ENCODE measurements around the gene NCOR2. TPM values are rescaled to one million over a fixed set of nuclear protein-coding genes. Genes with fewer than 3 reads are reported as not detected.

NCOR2 gene
- total and polyA plus RNA-seq, 2 of the 4 experiments (the other 2 are of a cell fraction), result 12.9 to 40.8 TPM

GRCh38 chr12:124549629-124550028 lies 17.8 kb downstream of the NCOR2 start:
- H4K91ac ChIP-seq (ENCODE audit: insufficient read depth, low read depth, low read length), result no peak overlapping the region
- H2AFZ ChIP-seq (replicated peaks; ENCODE audit: low read length, poor library complexity), result no peak overlapping the region
- peaks cover 98% of the 10 kb centered on the region for H4K20me1 ChIP-seq (ENCODE audit: insufficient read depth, low read length)
- H3K56ac ChIP-seq (ENCODE audit: extremely low read depth, insufficient read depth, low read length), result no peak overlapping the region
- peak overlapping the region; percentile 78; the same call in 1 of the 2 replicates for H2AK5ac ChIP-seq (ENCODE audit: low read depth, low read length)
- H2BK15ac ChIP-seq (ENCODE audit: low read depth, low read length), result no peak overlapping the region
- no peak overlapping the region for H4K5ac ChIP-seq (ENCODE audit: low read depth, low read length)
- H2AK9ac ChIP-seq (replicated peaks; ENCODE audit: low read depth, low read length, poor library complexity), result peak overlapping the region; percentile 71
- H3K4me3 ChIP-seq (ENCODE audit: insufficient read depth, low read depth, low read length), result no peak overlapping the region
- peak overlapping the region in 1 of 2 experiments; percentile 6; a peak in 1 of 4 replicates for H4K8ac ChIP-seq (ENCODE audit: low read depth in 2 of 2, low read length in 2 of 2)
- H3K9me3 ChIP-seq (ENCODE audit: control insufficient read depth, insufficient read depth, low read length), result no peaks in the 10 kb centered on the region
- H3K36me3 ChIP-seq (ENCODE audit: control insufficient read depth, insufficient read depth, low read length), result no peaks in the 10 kb centered on the region
- no peak overlapping the region; the same call in 1 of the 2 replicates for H2BK20ac ChIP-seq (ENCODE audit: low read depth, low read length)
- H3K4ac ChIP-seq (ENCODE audit: low read depth, low read length), result peak overlapping the region; percentile 26
- DNase-seq, result no peak
- peaks cover 10% of the 10 kb centered on the region; the same call in 1 of the 2 replicates for H3K9me1 ChIP-seq (ENCODE audit: insufficient read depth, low read length)
- ChIA-PET CTCF (interaction anchor here (0.6 kb wide), 1 partner anchor 76 kb away, joined by 3 read pairs; no protein-coding TSS in a partner anchor), POLR2A (ENCODE audit: unreplicated experiment) (no interaction called here)
- no peak overlapping the region for H3K18ac ChIP-seq (ENCODE audit: low read depth, low read length)
- 0 out of 2 replicates have a peak overlapping the region, but pooled peaks have one; percentile 11 for H3K14ac ChIP-seq (replicated peaks; ENCODE audit: low read depth, low read length)
- H2BK5ac ChIP-seq (ENCODE audit: low read depth, low read length, poor library complexity, severe bottlenecking), result no peak overlapping the region
- no CpG with 5 or more reads among the region's 17 CpGs for WGBS, 2 experiments (ENCODE audit: extremely low coverage in 2 of 2, insufficient read length in 1 of 2)
- ATAC-seq (ENCODE audit: low read depth), result no peak
- H2BK120ac ChIP-seq (ENCODE audit: low read depth, low read length), result no peak overlapping the region
- H3K27me3 ChIP-seq (ENCODE audit: control insufficient read depth, insufficient read depth, low read length), result no peaks in the 10 kb centered on the region
- H3K23ac ChIP-seq (ENCODE audit: low read depth, low read length), result 0 out of 2 replicates have a peak overlapping the region, but pooled peaks have one; percentile 10
- peak; percentile 46; the same call in 1 of the 2 replicates for TF ChIP-seq BHLHE40 (IDR thresholded peaks at IDR 0.05; ENCODE audit: low read depth, low read length)
- no peak for TF ChIP-seq SMC3 (IDR thresholded peaks at IDR 0.05; ENCODE audit: low read depth, low read length)
- dilution Hi-C loops (cut with HindIII; ENCODE audit: low sequenced_read_pairs, unreplicated experiment) (no loop called here), in situ Hi-C loops (cut with MboI; ENCODE audit: low sequenced_read_pairs) (no loop called here), intact Hi-C loops (cut with micrococcal nuclease) (no loop called here)
- no peak overlapping the region for H3K4me2 ChIP-seq (ENCODE audit: low read depth, low read length)
- H3K9ac ChIP-seq (ENCODE audit: low read depth, low read length), result no peak overlapping the region
- H3K4me1 ChIP-seq (ENCODE audit: control insufficient read depth, insufficient read depth, low read length), result peaks cover 22% of the 10 kb centered on the region
- H3K79me1 ChIP-seq (ENCODE audit: low read depth in 1 of 2, low read length in 2 of 2), result peaks cover 15 to 97% of the 10 kb centered on the region in 2 experiments
- no peak overlapping the region for H3K27ac ChIP-seq (ENCODE audit: insufficient read depth, low read length)
- no TSS peak for BruUV-seq (replicated peaks)

Measured in IMR-90 (cell line).